ENCODE results near the gene JMJD6.

GRCh38 chr17:76697702-76698465, 28.5 kb downstream of the JMJD6 start:
- TF ChIP-seq FOXM1 (IDR thresholded peaks at IDR 0.05; ENCODE audit: borderline replicate concordance, low read depth), result no peak
- no peak for TF ChIP-seq CEBPB (IDR thresholded peaks at IDR 0.05)
- no peak for TF ChIP-seq MAX (IDR thresholded peaks at IDR 0.05)
- TF ChIP-seq CREB1 (IDR thresholded peaks at IDR 0.05; ENCODE audit: low read depth), result no peak
- no peak for TF ChIP-seq TAF1 (IDR thresholded peaks at IDR 0.05; ENCODE audit: low read depth)
- TF ChIP-seq TEAD4 (IDR thresholded peaks at IDR 0.05), result no peak
- no peak for TF ChIP-seq RAD21 (IDR thresholded peaks at IDR 0.05; ENCODE audit: low read depth)

Data from Ishikawa (cell line).